ENCODE data around the gene C16orf92. TPM values are rescaled to one million over a fixed set of nuclear protein-coding genes. Genes with fewer than 3 reads are reported as not detected.
"Not testable (repeated sequence)": the region's sequence is repeated elsewhere in the genome, so short reads cannot be mapped to it uniquely, and the experiment has no call there.

Gene C16orf92
- total and polyA plus RNA-seq, 2 of the 13 experiments (the other 11 are each of a cell fraction or from before 2014, with no cell fraction given): not detected

DNA sequence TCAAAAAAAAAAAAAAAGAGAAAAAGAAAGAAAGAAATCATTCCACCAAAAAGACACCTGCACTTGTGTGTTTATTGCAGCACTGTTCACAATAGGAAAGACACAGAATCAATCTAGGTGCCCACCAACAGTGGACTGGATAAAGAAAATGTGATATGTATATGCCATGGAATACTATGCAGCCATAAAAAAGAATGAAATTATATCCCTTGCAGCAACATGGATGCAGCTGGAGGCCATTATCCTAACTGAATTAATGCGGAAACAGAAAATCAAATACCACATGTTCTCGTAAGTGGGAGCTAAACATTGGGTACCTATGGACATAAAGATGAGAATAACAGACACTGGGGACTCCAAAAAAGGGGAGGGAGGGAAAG lies 5.7 kb upstream of the C16orf92 start:
- ChIA-PET POLR2A (interaction anchor here (1.0 kb wide), 1 partner anchor 118 kb away, joined by 5 read pairs; the partner anchor contains the start of gene SEZ6L2), CTCF (ENCODE audit: low intra/inter-chr PET ratio, low total read pairs) (no interaction called here)
- Histone ChIP-seq H3K79me2 (ENCODE audit: insufficient read depth, low read length) (no peaks in the 10 kb centered on the region), H3K4me3 (replicated peaks in 1 of 3; ENCODE audit: insufficient read depth in 1 of 3, low read depth in 2 of 3, low read length in 3 of 3) (no peak overlapping the region), H3K9ac (ENCODE audit: insufficient read depth, low read depth, low read length) (no peak overlapping the region), H4K20me1 (ENCODE audit: insufficient read depth, low read length) (no peaks in the 10 kb centered on the region), H3K9me3 (ENCODE audit: low read length) (no peaks in the 10 kb centered on the region), H3K27me3 (ENCODE audit: control insufficient read depth in 1 of 2, insufficient read depth in 2 of 2, low read length in 2 of 2) (peaks cover 0 to 21% of the 10 kb centered on the region in 2 experiments; a peak in 3 of 5 replicates), H3K4me2 (ENCODE audit: low read depth, low read length) (no peak overlapping the region), H3K4me1 (ENCODE audit: insufficient read depth, low read length) (peaks cover 26% of the 10 kb centered on the region), H2AFZ (ENCODE audit: low read length) (no peak overlapping the region), H3K27ac (ENCODE audit: extremely low read length, insufficient read depth, low read length) (no peak overlapping the region), H3K36me3 (replicated peaks in 1 of 2; ENCODE audit: control insufficient read depth in 1 of 2, insufficient read depth in 2 of 2, low read length in 2 of 2) (no peaks in the 10 kb centered on the region)
- in situ Hi-C loops (cut with HindIII; ENCODE audit: extremely low pct_ligation_motif_present, low pct_unique_long_range_greater_than_20kb): no loop called here
- FAIRE-seq (no peak), ATAC-seq (no peak), DNase-seq (ENCODE audit: low spot score) (no peak)
- intact Hi-C loops (cut with micrococcal nuclease; ENCODE audit: unreplicated experiment): no loop called here
- TF ChIP-seq REXO4 (CRISPR knock-in tag; IDR thresholded peaks at IDR 0.05; ENCODE audit: borderline replicate concordance) (no peak), LCORL (IDR thresholded peaks at IDR 0.05) (no peak), LCORL (CRISPR knock-in tag; IDR thresholded peaks at IDR 0.05) (no peak), ZNF318 (CRISPR knock-in tag; IDR thresholded peaks at IDR 0.05) (no peak)
- TF ChIP-seq, protein P1, sequence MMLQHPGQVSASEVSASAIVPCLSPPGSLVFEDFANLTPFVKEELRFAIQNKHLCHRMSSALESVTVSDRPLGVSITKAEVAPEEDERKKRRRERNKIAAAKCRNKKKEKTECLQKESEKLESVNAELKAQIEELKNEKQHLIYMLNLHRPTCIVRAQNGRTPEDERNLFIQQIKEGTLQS (CRISPR knock-in tag; IDR thresholded peaks at IDR 0.05): no peak
- WGBS (ENCODE audit: low lambda C conversion rate): 86% methylated on average over 2 of the region's 2 CpGs
- no TSS peak for BruUV-seq (replicated peaks)

DNA sequence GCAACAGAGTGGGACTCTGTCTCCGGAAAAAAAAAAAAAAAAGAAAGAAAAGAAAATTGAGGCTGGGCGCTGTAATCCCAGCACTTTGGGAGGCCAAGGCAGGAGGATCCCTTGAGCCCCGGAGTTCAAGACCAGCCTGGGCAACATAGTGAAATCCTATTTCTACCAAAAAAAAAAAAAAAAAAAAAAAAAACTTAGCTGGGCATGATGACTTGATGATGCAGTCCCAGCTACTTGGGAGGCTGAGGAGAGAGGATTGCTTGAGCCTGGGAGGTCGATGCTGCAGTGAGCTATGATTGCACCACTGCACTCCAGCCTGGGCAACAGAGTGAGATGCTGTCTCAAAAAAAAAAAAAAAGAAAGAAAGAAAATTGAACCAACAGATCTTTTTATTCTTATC lies 5.1 kb upstream of the C16orf92 start:
- 50% methylated on average over 4 of the region's 4 CpGs for WGBS (ENCODE audit: low lambda C conversion rate)
- CTCF ChIA-PET (ENCODE audit: low intra/inter-chr PET ratio, low total read pairs); BruUV-seq (replicated peaks): not testable (repeated sequence)

More for the DNA sequence above, 5.1 kb upstream of the C16orf92 start:
- Histone ChIP-seq H3K27me3 (ENCODE audit: control insufficient read depth in 1 of 2, insufficient read depth in 2 of 2, low read length in 2 of 2) (peaks cover under 1 to 19% of the 10 kb centered on the region in 2 experiments; a peak in 4 of 5 replicates), H3K4me1 (ENCODE audit: insufficient read depth, low read length) (peaks cover 22% of the 10 kb centered on the region)
- H3K9me3 ChIP-seq (ENCODE audit: low read length); intact Hi-C loops (cut with micrococcal nuclease; ENCODE audit: unreplicated experiment); H3K27ac ChIP-seq (ENCODE audit: extremely low read length, insufficient read depth, low read length); ATAC-seq; in situ Hi-C loops (cut with HindIII; ENCODE audit: extremely low pct_ligation_motif_present, low pct_unique_long_range_greater_than_20kb); FAIRE-seq; H3K79me2 ChIP-seq (ENCODE audit: insufficient read depth, low read length); H3K4me3 ChIP-seq (replicated peaks in 1 of 3; ENCODE audit: insufficient read depth in 1 of 3, low read depth in 2 of 3, low read length in 3 of 3); H3K9ac ChIP-seq (ENCODE audit: insufficient read depth, low read depth, low read length); H4K20me1 ChIP-seq (ENCODE audit: insufficient read depth, low read length); H3K4me2 ChIP-seq (ENCODE audit: low read depth, low read length); DNase-seq (ENCODE audit: low spot score); H2AFZ ChIP-seq (ENCODE audit: low read length); H3K36me3 ChIP-seq (replicated peaks in 1 of 2; ENCODE audit: control insufficient read depth in 1 of 2, insufficient read depth in 2 of 2, low read length in 2 of 2): not testable (repeated sequence)
- POLR2A ChIA-PET: interaction anchor here (0.6 kb wide), 1 partner anchor 45 kb away, joined by 3 read pairs; no protein-coding TSS in a partner anchor
